ENCODE results near the gene SLC35F4. TPM values are rescaled to one million over a fixed set of nuclear protein-coding genes. Genes with fewer than 3 reads are reported as not detected.

Gene SLC35F4
- total RNA-seq, 1 experiment from 2014 or later, result not detected

- Histone ChIP-seq H4K20me1 (ENCODE audit: control insufficient read depth, insufficient read depth, insufficient read length) (no peaks in the 10 kb centered on the region), H3K4me1 (ENCODE audit: insufficient read depth, low read length) (no peaks in the 10 kb centered on the region), H4K5ac (ENCODE audit: insufficient read length, low read depth, low read length) (no peak overlapping the region), H2BK5ac (ENCODE audit: insufficient read length, low read length) (no peak overlapping the region), H3K27ac (ENCODE audit: insufficient read length, low read depth, low read length) (no peak overlapping the region), H2BK15ac (ENCODE audit: low read depth, low read length) (no peak overlapping the region), H3K14ac (ENCODE audit: insufficient read depth, low read length) (no peak overlapping the region), H2BK120ac (ENCODE audit: low read depth, low read length, poor library complexity, severe bottlenecking) (no peak overlapping the region), H3K23me2 (ENCODE audit: insufficient read length, low read depth, low read length, poor library complexity, severe bottlenecking) (no peaks in the 10 kb centered on the region), H3K9ac (ENCODE audit: extremely low read depth, insufficient read length, low read length) (no peak overlapping the region), H4K8ac (replicated peaks; ENCODE audit: insufficient read length, low read depth, low read length) (no peak overlapping the region), H3K9me3 (ENCODE audit: control insufficient read depth, low read depth, low read length) (no peaks in the 10 kb centered on the region), H3K79me1 (ENCODE audit: insufficient read depth, low read depth, low read length, poor library complexity, severe bottlenecking) (no peaks in the 10 kb centered on the region), H3K18ac (ENCODE audit: insufficient read length, low read depth, low read length) (no peak overlapping the region), H2AK5ac (ENCODE audit: insufficient read length, low read length) (no peak overlapping the region), H3T11ph (ENCODE audit: low read length) (no peak overlapping the region), H2BK20ac (ENCODE audit: low read depth, low read length, poor library complexity, severe bottlenecking) (no peak overlapping the region), H3K27me3 (ENCODE audit: insufficient read depth, low read length) (no peaks in the 10 kb centered on the region), H3K56ac (ENCODE audit: insufficient read length, low read depth, low read length) (no peak overlapping the region), H3K23ac (ENCODE audit: insufficient read length, low read depth, low read length) (no peak overlapping the region), H2AFZ (ENCODE audit: low read length) (no peak overlapping the region), H3K4ac (ENCODE audit: low read depth, low read length) (no peak overlapping the region), H4K91ac (ENCODE audit: insufficient read length, low read depth, low read length) (no peak overlapping the region), H2BK12ac (ENCODE audit: insufficient read length, low read depth, low read length) (no peak overlapping the region), H3K79me2 (ENCODE audit: insufficient read depth, low read length) (no peaks in the 10 kb centered on the region), H3K4me2 (ENCODE audit: insufficient read depth, insufficient read length, low read length) (no peak overlapping the region)
- Mint-ChIP-seq H3K36me3 (ENCODE audit: insufficient read depth in 1 of 3, low read depth in 3 of 3) (no peaks in the 10 kb centered on the region), H3K9me3 (peaks cover 0 to 2% of the 10 kb centered on the region in 2 experiments; a peak in 1 of 5 replicates), H3K4me1 (peaks cover 0 to 3% of the 10 kb centered on the region in 2 experiments; a peak in 1 of 4 replicates), H3K27ac (no peak overlapping the region), H3K4me3 (no peak overlapping the region), H3K27me3 (ENCODE audit: low read depth) (peaks cover 4% of the 10 kb centered on the region; the same call in 1 of the 2 replicates)
- no CpG with 5 or more reads among the region's 1 CpG for WGBS (ENCODE audit: extremely low coverage, insufficient read length, low lambda C conversion rate)
- DNase-seq, result no peak
- TF ChIP-seq, protein P1, sequence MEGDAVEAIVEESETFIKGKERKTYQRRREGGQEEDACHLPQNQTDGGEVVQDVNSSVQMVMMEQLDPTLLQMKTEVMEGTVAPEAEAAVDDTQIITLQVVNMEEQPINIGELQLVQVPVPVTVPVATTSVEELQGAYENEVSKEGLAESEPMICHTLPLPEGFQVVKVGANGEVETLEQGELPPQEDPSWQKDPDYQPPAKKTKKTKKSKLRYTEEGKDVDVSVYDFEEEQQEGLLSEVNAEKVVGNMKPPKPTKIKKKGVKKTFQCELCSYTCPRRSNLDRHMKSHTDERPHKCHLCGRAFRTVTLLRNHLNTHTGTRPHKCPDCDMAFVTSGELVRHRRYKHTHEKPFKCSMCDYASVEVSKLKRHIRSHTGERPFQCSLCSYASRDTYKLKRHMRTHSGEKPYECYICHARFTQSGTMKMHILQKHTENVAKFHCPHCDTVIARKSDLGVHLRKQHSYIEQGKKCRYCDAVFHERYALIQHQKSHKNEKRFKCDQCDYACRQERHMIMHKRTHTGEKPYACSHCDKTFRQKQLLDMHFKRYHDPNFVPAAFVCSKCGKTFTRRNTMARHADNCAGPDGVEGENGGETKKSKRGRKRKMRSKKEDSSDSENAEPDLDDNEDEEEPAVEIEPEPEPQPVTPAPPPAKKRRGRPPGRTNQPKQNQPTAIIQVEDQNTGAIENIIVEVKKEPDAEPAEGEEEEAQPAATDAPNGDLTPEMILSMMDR (conservative IDR thresholded peaks at IDR 0.05), result no peak
Measured at GRCh38 chr14:57641776-57642175, 224.1 kb downstream of the SLC35F4 start.
